Large intestine (tissue), 3 donors: Measurements from ENCODE around the gene RAD51B. TPM values are rescaled to one million over a fixed set of nuclear protein-coding genes. Genes with fewer than 3 reads are reported as not detected.
"Not testable (repeated sequence)": the region's sequence is repeated elsewhere in the genome, so short reads cannot be mapped to it uniquely, and the experiment has no call there.

Experiments used
- DNase-seq, 2 donors: peaks; one replicate each; pipeline versions ENCODE4 v3.0.0 to v3.0.0-alpha.2; 2013
- H3K27ac ChIP-seq: one replicate; pipeline ENCODE4 v1.5.1; 2013; ENCODE audit warnings: low read length
- H3K27me3 ChIP-seq: 2 replicates; pipeline ENCODE4 v1.6.1; 2013; ENCODE audit warnings: low read length; ENCODE audit not compliant: control insufficient read depth, insufficient read depth
- H3K36me3 ChIP-seq: 2 replicates; pipeline ENCODE4 v1.6.1; 2013; ENCODE audit warnings: low read length; ENCODE audit not compliant: control insufficient read depth, insufficient read depth
- H3K4me1 ChIP-seq: one replicate; pipeline ENCODE4 v1.6.1; 2013; ENCODE audit warnings: low read length; ENCODE audit not compliant: control insufficient read depth, insufficient read depth
- H3K4me3 ChIP-seq: one replicate; pipeline ENCODE4 v1.5.1; 2013; ENCODE audit warnings: low read length
- H3K9me3 ChIP-seq: one replicate; pipeline ENCODE4 v1.6.1; 2013; ENCODE audit warnings: mild to moderate bottlenecking, low read depth, low read length, moderate library complexity; ENCODE audit not compliant: control insufficient read depth
- WGBS: methylation state at CpG from one replicate; pipeline ENCODE4 v1.1.5; 2013; ENCODE audit warnings: low lambda C conversion rate; ENCODE audit not compliant: insufficient coverage; 5-methylcytosine and 5-hydroxymethylcytosine counted together
- polyA plus RNA-seq: library from polyadenylated mRNA; unstranded; fragments of 120-200 nt; gene quantifications from one replicate; pipeline ENCODE4 v1.2.1, GENCODE V29; 2013

The RAD51B gene
- polyA plus RNA-seq, 1 donor, result 6.4 TPM

- H3K27ac ChIP-seq, result no peak overlapping the region
- H3K9me3 ChIP-seq, result no peaks in the 10 kb centered on the region
- 0% methylated on average over 1 of the region's 2 CpGs for WGBS
- H3K27me3 ChIP-seq, result no peaks in the 10 kb centered on the region
- no peak overlapping the region for H3K4me3 ChIP-seq
- H3K36me3 ChIP-seq, result no peaks in the 10 kb centered on the region
- no peaks in the 10 kb centered on the region for H3K4me1 ChIP-seq
- DNase-seq, result no peak
Observed at GRCh38 chr14:68424443-68425172, 605.0 kb downstream of the RAD51B start.

- Histone ChIP-seq H3K4me1 (no peaks in the 10 kb centered on the region), H3K9me3 (no peaks in the 10 kb centered on the region), H3K4me3 (no peak overlapping the region), H3K27me3 (no peaks in the 10 kb centered on the region), H3K36me3 (no peaks in the 10 kb centered on the region), H3K27ac (no peak overlapping the region)
- DNase-seq, result no peak
- no CpG with 5 or more reads among the region's 6 CpGs for WGBS
Observed at GRCh38 chr14:68426661-68427549, 607.3 kb downstream of the RAD51B start.

GRCh38 chr14:68427550-68427890, 607.9 kb downstream of the RAD51B start:
- no peak overlapping the region for H3K27ac ChIP-seq
- no peak for DNase-seq

GRCh38 chr14:68428900-68429299, 609.3 kb downstream of the RAD51B start:
- not testable (repeated sequence) for H3K4me3 ChIP-seq, DNase-seq
- no CpG with 5 or more reads among the region's 5 CpGs for WGBS

More at GRCh38 chr14:68427550-68427890, 607.9 kb downstream of the RAD51B start:
- H3K4me3 ChIP-seq, result no peak overlapping the region
- no peaks in the 10 kb centered on the region for H3K9me3 ChIP-seq
- no peaks in the 10 kb centered on the region for H3K36me3 ChIP-seq
- no peaks in the 10 kb centered on the region for H3K4me1 ChIP-seq
- no peaks in the 10 kb centered on the region for H3K27me3 ChIP-seq

GRCh38 chr14:68434173-68434572, 614.6 kb downstream of the RAD51B start:
- no CpG with 5 or more reads among the region's 6 CpGs for WGBS
- not testable (repeated sequence) for H3K4me3 ChIP-seq, H3K4me1 ChIP-seq, H3K36me3 ChIP-seq, DNase-seq, H3K9me3 ChIP-seq, H3K27ac ChIP-seq, H3K27me3 ChIP-seq

More at GRCh38 chr14:68428900-68429299, 609.3 kb downstream of the RAD51B start:
- H3K4me1 ChIP-seq, H3K27me3 ChIP-seq, H3K9me3 ChIP-seq, H3K27ac ChIP-seq, H3K36me3 ChIP-seq: not testable (repeated sequence)

GRCh38 chr14:68435631-68436030, 616.1 kb downstream of the RAD51B start:
- H3K36me3 ChIP-seq, H3K27me3 ChIP-seq, H3K4me1 ChIP-seq, H3K9me3 ChIP-seq, H3K4me3 ChIP-seq, H3K27ac ChIP-seq, DNase-seq: not testable (repeated sequence)

GRCh38 chr14:68439676-68440075, 620.1 kb downstream of the RAD51B start:
- H3K27me3 ChIP-seq, result no peaks in the 10 kb centered on the region
- no peak overlapping the region for H3K4me3 ChIP-seq
- WGBS, result no CpG with 5 or more reads among the region's 2 CpGs
- peaks cover 3% of the 10 kb centered on the region for H3K9me3 ChIP-seq
- H3K36me3 ChIP-seq, result no peaks in the 10 kb centered on the region
- no peak for DNase-seq
- H3K27ac ChIP-seq, result no peak overlapping the region
- H3K4me1 ChIP-seq, result no peaks in the 10 kb centered on the region

GRCh38 chr14:68440820-68441219, 621.2 kb downstream of the RAD51B start:
- H3K27me3 ChIP-seq, result no peaks in the 10 kb centered on the region
- H3K4me3 ChIP-seq, result no peak overlapping the region
- no peaks in the 10 kb centered on the region for H3K4me1 ChIP-seq
- no peaks in the 10 kb centered on the region for H3K36me3 ChIP-seq
- no peak for DNase-seq
- no peak overlapping the region for H3K27ac ChIP-seq
- no peaks in the 10 kb centered on the region for H3K9me3 ChIP-seq

- no peak for DNase-seq
- Histone ChIP-seq H3K36me3 (no peaks in the 10 kb centered on the region), H3K9me3 (no peaks in the 10 kb centered on the region), H3K27ac (no peak overlapping the region), H3K27me3 (no peaks in the 10 kb centered on the region), H3K4me3 (no peak overlapping the region), H3K4me1 (no peaks in the 10 kb centered on the region)
- 93% methylated on average over 2 of the region's 3 CpGs for WGBS
Observed at GRCh38 chr14:68441542-68441941, 622.0 kb downstream of the RAD51B start.

- 100% methylated on average over 2 of the region's 9 CpGs for WGBS
- Histone ChIP-seq H3K36me3 (no peaks in the 10 kb centered on the region), H3K27ac (no peak overlapping the region), H3K9me3 (no peaks in the 10 kb centered on the region), H3K27me3 (no peaks in the 10 kb centered on the region), H3K4me1 (peaks cover 4% of the 10 kb centered on the region), H3K4me3 (no peak overlapping the region)
- no peak for DNase-seq
Observed at GRCh38 chr14:68442828-68443629, 623.5 kb downstream of the RAD51B start.
